Colonic mucosa (tissue), 4 donors: ENCODE data around the gene UPF1. TPM values are rescaled to one million over a fixed set of nuclear protein-coding genes. Genes with fewer than 3 reads are reported as not detected.

Source experiments
- DNase-seq: peaks from one replicate; pipeline ENCODE4 v3.0.0-alpha.2; 2020
- H3K27ac ChIP-seq: fragments of 200-600 bp; one replicate; pipeline ENCODE4 v1.8.0; 2021
- H3K27me3 ChIP-seq: fragments of 200-600 bp; one replicate; pipeline ENCODE4 v1.8.0; 2021
- H3K36me3 ChIP-seq: fragments of 200-600 bp; one replicate; pipeline ENCODE4 v1.8.0; 2021
- H3K4me1 ChIP-seq: fragments of 200-600 bp; one replicate; pipeline ENCODE4 v1.8.0; 2021; ENCODE audit warnings: mild to moderate bottlenecking
- H3K4me3 ChIP-seq: fragments of 200-600 bp; one replicate; pipeline ENCODE4 v1.8.0; 2021
- H3K9ac ChIP-seq, 2 donors: one replicate each; pipeline ENCODE4 v1.7.0; 2013; ENCODE audit warnings: control low read depth in 2 of 2, low read depth in 2 of 2, low read length in 2 of 2
- H3K9me3 ChIP-seq: fragments of 200-600 bp; one replicate; pipeline ENCODE4 v1.8.0; 2021
- CTCF ChIP-seq: fragments of 200-600 bp; IDR thresholded peaks from one replicate; pipeline ENCODE4 v1.8.0; 2022; ENCODE audit warnings: antibody characterized with exemption, mild to moderate bottlenecking
- intact Hi-C: fragments of 100-400 bp; cut with DNase I; formaldehyde crosslinking; loops from one replicate; pipeline ENCODE4 v1.14.1; 2022
- total RNA-seq, 2 donors: library from RNA; stranded (reverse); fragmentation: NEBNext Ultra II Directional in 1 of 2; extraction: Animal tissue kit (Norgen Biotek cat#: 25700) in 1 of 2; gene quantifications; one replicate each; pipeline ENCODE4 v1.2.1, GENCODE V29; 2021
- donor health status: healthy.
- donor health status: DM: no; HTN: no; CAD: no.
- donor health status: DM: no; HTN: no; CAD: no.

Gene UPF1
- total RNA-seq, 2 donors from 2014 or later, result 77.5 to 113 TPM

- Histone ChIP-seq H3K36me3 (peaks cover 6% of the 10 kb centered on the region), H3K9me3 (no peaks in the 10 kb centered on the region), H3K4me3 (no peak overlapping the region), H3K27ac (no peak overlapping the region), H3K4me1 (no peaks in the 10 kb centered on the region), H3K9ac (no peak overlapping the region), H3K27me3 (no peaks in the 10 kb centered on the region)
- intact Hi-C loops, result no loop called here
- no peak for DNase-seq
- no peak for TF ChIP-seq CTCF
Measured at GRCh38 chr19:18905513-18906236, 73.9 kb downstream of the UPF1 start.

GRCh38 chr19:18906605-18907519 lies 75.1 kb downstream of the UPF1 start:
- DNase-seq, result no peak
- no peak for TF ChIP-seq CTCF
- H3K4me3 ChIP-seq, result no peak overlapping the region
- no peaks in the 10 kb centered on the region for H3K27me3 ChIP-seq
- H3K9me3 ChIP-seq, result no peaks in the 10 kb centered on the region
- intact Hi-C loops, result no loop called here
- no peak overlapping the region for H3K27ac ChIP-seq
- H3K4me1 ChIP-seq, result no peaks in the 10 kb centered on the region
- peaks cover 6% of the 10 kb centered on the region for H3K36me3 ChIP-seq
- peak overlapping the region in 1 of 2 donors; percentile 35 for H3K9ac ChIP-seq

GRCh38 chr19:18908917-18909619 lies 77.3 kb downstream of the UPF1 start:
- no peak overlapping the region for H3K27ac ChIP-seq
- H3K27me3 ChIP-seq, result no peaks in the 10 kb centered on the region
- no peak overlapping the region for H3K4me3 ChIP-seq
- peaks cover 6% of the 10 kb centered on the region for H3K36me3 ChIP-seq
- no peak overlapping the region for H3K9ac ChIP-seq
- H3K4me1 ChIP-seq, result no peaks in the 10 kb centered on the region
- no peaks in the 10 kb centered on the region for H3K9me3 ChIP-seq
- intact Hi-C loops, result no loop called here
- DNase-seq, result no peak
- TF ChIP-seq CTCF, result no peak

- Histone ChIP-seq H3K4me1 (no peaks in the 10 kb centered on the region), H3K27ac (no peak overlapping the region), H3K36me3 (peaks cover 6% of the 10 kb centered on the region), H3K9me3 (no peaks in the 10 kb centered on the region), H3K4me3 (no peak overlapping the region), H3K27me3 (no peaks in the 10 kb centered on the region), H3K9ac (no peak overlapping the region)
- intact Hi-C loops, result no loop called here
- TF ChIP-seq CTCF, result no peak
- no peak for DNase-seq
Measured at GRCh38 chr19:18910010-18910409, 78.3 kb downstream of the UPF1 start.

GRCh38 chr19:18910801-18911436 lies 79.2 kb downstream of the UPF1 start:
- no peak for DNase-seq
- intact Hi-C loops, result no loop called here
- no peaks in the 10 kb centered on the region for H3K27me3 ChIP-seq

More at GRCh38 chr19:18910801-18911436, 79.2 kb downstream of the UPF1 start:
- H3K9me3 ChIP-seq, result no peaks in the 10 kb centered on the region
- H3K27ac ChIP-seq, result no peak overlapping the region
- H3K9ac ChIP-seq, result no peak overlapping the region
- no peaks in the 10 kb centered on the region for H3K4me1 ChIP-seq
- no peak overlapping the region for H3K4me3 ChIP-seq
- no peak for TF ChIP-seq CTCF
- peaks cover 6% of the 10 kb centered on the region for H3K36me3 ChIP-seq
